ENCODE results near the gene SHISAL1. TPM values are rescaled to one million over a fixed set of nuclear protein-coding genes. Genes with fewer than 3 reads are reported as not detected.

Gene SHISAL1
- polyA plus RNA-seq, 1 donor (not counting 4 experiments of a cell fraction or from before 2014, with no cell fraction given): 0.24 TPM

DNA sequence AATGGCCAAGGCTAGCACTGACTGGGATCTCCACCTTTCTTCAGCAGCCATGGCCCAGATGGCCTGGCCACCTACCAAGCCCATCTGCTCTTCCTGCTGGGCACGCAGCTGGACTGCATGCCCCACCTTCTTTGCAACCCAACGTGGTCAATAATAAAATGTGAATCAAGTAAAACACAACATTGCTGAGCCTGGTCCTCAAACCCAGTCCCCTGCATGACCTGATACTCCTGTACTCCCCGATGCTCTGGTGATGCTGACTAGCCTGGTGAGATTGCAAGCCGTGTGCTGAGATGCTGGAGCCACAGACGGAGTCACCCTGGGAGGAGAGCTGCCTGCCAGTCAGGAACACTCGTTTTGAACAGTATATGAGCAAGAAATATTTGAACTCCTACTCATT, 98.0 kb downstream of the SHISAL1 start:
- no peak for DNase-seq (ENCODE audit: low read depth, low spot score)
- Histone ChIP-seq H3K79me2 (ENCODE audit: control insufficient read depth, insufficient read depth, low read length) (no peaks in the 10 kb centered on the region), H4K20me1 (ENCODE audit: control insufficient read depth, extremely low read depth, insufficient read depth, low read length) (no peaks in the 10 kb centered on the region), H3K4me1 (ENCODE audit: control insufficient read depth, extremely low read depth, insufficient read depth, low read length) (no peaks in the 10 kb centered on the region), H3K9me1 (ENCODE audit: control insufficient read depth, extremely low read depth, insufficient read depth, low read length) (no peaks in the 10 kb centered on the region), H3K4me2 (ENCODE audit: control insufficient read depth, extremely low read depth, insufficient read depth, low read depth, low read length) (no peak overlapping the region), H3K27me3 (ENCODE audit: control insufficient read depth, extremely low read depth, insufficient read depth, low read length) (peaks cover 24% of the 10 kb centered on the region), H3K9ac (ENCODE audit: control insufficient read depth, extremely low read depth, insufficient read depth, low read length) (no peak overlapping the region), H3K9me3 (ENCODE audit: control insufficient read depth, low read depth, low read length) (no peaks in the 10 kb centered on the region), H3K36me3 (ENCODE audit: control insufficient read depth in 2 of 2, extremely low read depth in 1 of 2, insufficient read depth in 2 of 2, low read length in 2 of 2) (no peaks in the 10 kb centered on the region), H3K27ac (ENCODE audit: control insufficient read depth, insufficient read depth, low read length) (no peak overlapping the region), H2AFZ (ENCODE audit: control insufficient read depth, low read length) (no peak overlapping the region), H3K4me3 (ENCODE audit: control insufficient read depth in 2 of 3, extremely low read depth in 1 of 3, insufficient read depth in 2 of 3, low read depth in 1 of 3, low read length in 3 of 3) (no peak overlapping the region)
- dilution Hi-C loops (cut with MboI; ENCODE audit: extremely low pct_ligation_motif_present, low sequenced_read_pairs): no loop called here
- TF ChIP-seq, protein P1, sequence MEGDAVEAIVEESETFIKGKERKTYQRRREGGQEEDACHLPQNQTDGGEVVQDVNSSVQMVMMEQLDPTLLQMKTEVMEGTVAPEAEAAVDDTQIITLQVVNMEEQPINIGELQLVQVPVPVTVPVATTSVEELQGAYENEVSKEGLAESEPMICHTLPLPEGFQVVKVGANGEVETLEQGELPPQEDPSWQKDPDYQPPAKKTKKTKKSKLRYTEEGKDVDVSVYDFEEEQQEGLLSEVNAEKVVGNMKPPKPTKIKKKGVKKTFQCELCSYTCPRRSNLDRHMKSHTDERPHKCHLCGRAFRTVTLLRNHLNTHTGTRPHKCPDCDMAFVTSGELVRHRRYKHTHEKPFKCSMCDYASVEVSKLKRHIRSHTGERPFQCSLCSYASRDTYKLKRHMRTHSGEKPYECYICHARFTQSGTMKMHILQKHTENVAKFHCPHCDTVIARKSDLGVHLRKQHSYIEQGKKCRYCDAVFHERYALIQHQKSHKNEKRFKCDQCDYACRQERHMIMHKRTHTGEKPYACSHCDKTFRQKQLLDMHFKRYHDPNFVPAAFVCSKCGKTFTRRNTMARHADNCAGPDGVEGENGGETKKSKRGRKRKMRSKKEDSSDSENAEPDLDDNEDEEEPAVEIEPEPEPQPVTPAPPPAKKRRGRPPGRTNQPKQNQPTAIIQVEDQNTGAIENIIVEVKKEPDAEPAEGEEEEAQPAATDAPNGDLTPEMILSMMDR (optimal IDR thresholded peaks at IDR 0.05 in 1 of 3, IDR thresholded peaks at IDR 0.05 in 1 of 3, conservative IDR thresholded peaks at IDR 0.05 in 1 of 3; ENCODE audit: extremely low read depth in 1 of 3, insufficient read depth in 2 of 3, low read length in 3 of 3): no peak
- no peak for TF ChIP-seq EZH2 (IDR thresholded peaks at IDR 0.05; ENCODE audit: low read length)
- no peak for FAIRE-seq

DNA sequence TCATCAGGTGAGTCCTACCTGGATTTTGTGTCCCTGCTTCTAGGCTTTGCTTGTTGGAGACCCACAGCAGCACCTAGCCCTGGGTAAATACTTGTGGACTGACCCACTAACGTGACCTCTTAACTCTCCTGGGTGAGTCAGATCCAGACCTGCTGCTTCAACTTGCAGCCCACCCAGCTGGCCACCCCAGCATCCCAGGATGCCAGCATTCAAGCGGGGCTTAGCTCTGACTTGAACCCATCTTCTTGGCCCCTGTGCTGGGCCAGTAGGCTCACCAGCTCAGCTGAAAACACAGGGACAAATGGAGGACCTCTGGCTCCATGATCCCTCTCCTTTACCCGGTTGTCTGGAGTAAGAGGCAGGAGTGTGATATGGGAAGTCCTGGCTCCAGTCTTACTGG, 98.6 kb downstream of the SHISAL1 start:
- FAIRE-seq (no peak), DNase-seq (ENCODE audit: low read depth, low spot score) (no peak)
- H3K36me3 ChIP-seq (ENCODE audit: control insufficient read depth in 2 of 2, extremely low read depth in 1 of 2, insufficient read depth in 2 of 2, low read length in 2 of 2): no peaks in the 10 kb centered on the region
- no peaks in the 10 kb centered on the region for H3K9me3 ChIP-seq (ENCODE audit: control insufficient read depth, low read depth, low read length)
- no peaks in the 10 kb centered on the region for H3K79me2 ChIP-seq (ENCODE audit: control insufficient read depth, insufficient read depth, low read length)
- peaks cover 19% of the 10 kb centered on the region for H3K27me3 ChIP-seq (ENCODE audit: control insufficient read depth, extremely low read depth, insufficient read depth, low read length)
- no peak for TF ChIP-seq EZH2 (IDR thresholded peaks at IDR 0.05; ENCODE audit: low read length)
- TF ChIP-seq, protein P1 (optimal IDR thresholded peaks at IDR 0.05 in 1 of 3, IDR thresholded peaks at IDR 0.05 in 1 of 3, conservative IDR thresholded peaks at IDR 0.05 in 1 of 3; ENCODE audit: extremely low read depth in 1 of 3, insufficient read depth in 2 of 3, low read length in 3 of 3): no peak
- H2AFZ ChIP-seq (ENCODE audit: control insufficient read depth, low read length): no peak overlapping the region
- no peaks in the 10 kb centered on the region for H4K20me1 ChIP-seq (ENCODE audit: control insufficient read depth, extremely low read depth, insufficient read depth, low read length)
- no peak overlapping the region for H3K27ac ChIP-seq (ENCODE audit: control insufficient read depth, insufficient read depth, low read length)
- H3K9me1 ChIP-seq (ENCODE audit: control insufficient read depth, extremely low read depth, insufficient read depth, low read length): no peaks in the 10 kb centered on the region
- H3K4me2 ChIP-seq (ENCODE audit: control insufficient read depth, extremely low read depth, insufficient read depth, low read depth, low read length): no peak overlapping the region
- H3K4me3 ChIP-seq (ENCODE audit: control insufficient read depth in 2 of 3, extremely low read depth in 1 of 3, insufficient read depth in 2 of 3, low read depth in 1 of 3, low read length in 3 of 3): no peak overlapping the region
- no peaks in the 10 kb centered on the region for H3K4me1 ChIP-seq (ENCODE audit: control insufficient read depth, extremely low read depth, insufficient read depth, low read length)
- no peak overlapping the region for H3K9ac ChIP-seq (ENCODE audit: control insufficient read depth, extremely low read depth, insufficient read depth, low read length)
- dilution Hi-C loops (cut with MboI; ENCODE audit: extremely low pct_ligation_motif_present, low sequenced_read_pairs): no loop called here
